ENCODE measurements around the gene PHAF1. TPM values are rescaled to one million over a fixed set of nuclear protein-coding genes. Genes with fewer than 3 reads are reported as not detected.

PHAF1 gene
- total and polyA plus RNA-seq, 2 donors (not counting 1 experiment from before 2014, with no cell fraction given) = 18.8 to 20.7 TPM

- CTCF ChIA-PET = interaction anchor here (1.1 to 2.9 kb wide), 4 partner anchors 14 to 28 kb away, joined by 5 to 11 read pairs (median 6); partner anchors contain the start of genes FBXL8, NOL3 and TRADD
- no peak for ATAC-seq (ENCODE audit: low read depth)
Observed at GRCh38 chr16:67183284-67183626, 73.5 kb downstream of the PHAF1 start.

More at GRCh38 chr16:67183284-67183626, 73.5 kb downstream of the PHAF1 start:
- Mint-ChIP-seq H3K9me3 (ENCODE audit: insufficient read depth) (no peaks in the 10 kb centered on the region), H3K4me3 (no peak overlapping the region), H3K4me1 (peaks cover 17% of the 10 kb centered on the region), H3K27me3 (peaks cover 17% of the 10 kb centered on the region), H3K27ac (no peak overlapping the region)
- DNase-seq = no peak
- peak overlapping the region; percentile 99 for H3K4me2 ChIP-seq (replicated peaks; ENCODE audit: low read depth, low read length, poor library complexity, severe bottlenecking)
- no peaks in the 10 kb centered on the region for H3K79me2 ChIP-seq (ENCODE audit: control insufficient read depth, insufficient read depth, low read length)
- TF ChIP-seq EZH2 (IDR thresholded peaks at IDR 0.05; ENCODE audit: borderline replicate concordance, insufficient read depth, low read depth, low read length, poor library complexity, severe bottlenecking) (no peak), CTCF (IDR thresholded peaks at IDR 0.05) (no peak)
- H3K4me1 ChIP-seq (ENCODE audit: control insufficient read depth in 2 of 2, insufficient read depth in 2 of 2, low read length in 2 of 2) = peaks cover 25% of the 10 kb centered on the region in 2 donors
- H3K9me3 ChIP-seq (ENCODE audit: control extremely low read depth in 1 of 3, control insufficient read depth in 2 of 3, insufficient read depth in 1 of 3, low read length in 2 of 3) = peaks cover 0 to 3% (median 0%) of the 10 kb centered on the region in 3 donors
- H3K9ac ChIP-seq (ENCODE audit: low read length) = peak overlapping the region; percentile 86
- H4K20me1 ChIP-seq (ENCODE audit: control insufficient read depth, insufficient read depth, low read length, poor library complexity, severe bottlenecking) = peaks cover 4% of the 10 kb centered on the region
- intact Hi-C loops (cut with micrococcal nuclease) = loop anchor here (1.0 kb wide), 4 partner anchors 9 to 154 kb away; partner anchors contain the start of genes CBFB, E2F4, FBXL8 and TMEM208
- peak overlapping the region; percentile 21 to 95 (median 69) for H3K4me3 ChIP-seq (ENCODE audit: control extremely low read depth in 1 of 5, extremely low read depth in 1 of 5, insufficient read depth in 1 of 5, low read depth in 2 of 5, low read length in 4 of 5)
- peak overlapping the region; percentile 76 to 96 for H3K27ac ChIP-seq (ENCODE audit: low read length in 2 of 2)
- POLR2A ChIA-PET = interaction anchor here (0.6 to 1.1 kb wide), 2 partner anchors 22 to 61 kb away, joined by 3 to 4 read pairs; no protein-coding TSS in a partner anchor
- H2AFZ ChIP-seq (ENCODE audit: insufficient read depth, low read depth, low read length, poor library complexity, severe bottlenecking) = peak overlapping the region; percentile 88
- peaks cover 0 to 38% (median 8%) of the 10 kb centered on the region in 4 experiments for H3K27me3 ChIP-seq (replicated peaks in 1 of 4; ENCODE audit: control extremely low read depth in 1 of 4, control insufficient read depth in 3 of 4, insufficient read depth in 4 of 4, low read length in 3 of 4)
- WGBS (ENCODE audit: insufficient coverage) = 30% methylated on average over 7 of the region's 11 CpGs
- no peaks in the 10 kb centered on the region for H3K36me3 ChIP-seq (replicated peaks in 1 of 2; ENCODE audit: control extremely low read depth in 1 of 2, control insufficient read depth in 1 of 2, extremely low read depth in 1 of 2, insufficient read depth in 2 of 2, low read length in 1 of 2)
